Spinal cord (tissue), 10 donors: Measurements from ENCODE around the gene MCC. TPM values are rescaled to one million over a fixed set of nuclear protein-coding genes. Genes with fewer than 3 reads are reported as not detected.

Experiments used
- DNase-seq, 6 donors: peaks; one replicate each; pipeline versions ENCODE4 v3.0.0 to v3.0.0-alpha.2; 2013 to 2015; ENCODE audit warnings: low spot score in 6 of 6, low read depth in 4 of 6
- H3K27ac ChIP-seq: one replicate; pipeline ENCODE4 v1.5.1; 2013; ENCODE audit warnings: low read depth, low read length, control low read depth
- H3K27me3 ChIP-seq: one replicate; pipeline ENCODE4 v1.6.1; 2013; ENCODE audit warnings: low read length; ENCODE audit not compliant: control insufficient read depth, insufficient read depth
- H3K36me3 ChIP-seq: one replicate; pipeline ENCODE4 v1.6.1; 2013; ENCODE audit warnings: low read length; ENCODE audit not compliant: control insufficient read depth, insufficient read depth
- H3K4me1 ChIP-seq: one replicate; pipeline ENCODE4 v1.6.1; 2013; ENCODE audit warnings: low read length; ENCODE audit not compliant: control insufficient read depth, insufficient read depth
- H3K4me3 ChIP-seq: one replicate; pipeline ENCODE4 v1.5.1; 2013; ENCODE audit warnings: low read depth, low read length, control low read depth
- H3K9me3 ChIP-seq: one replicate; pipeline ENCODE4 v1.6.1; 2013; ENCODE audit warnings: low read length; ENCODE audit not compliant: control insufficient read depth, insufficient read depth
- WGBS: methylation state at CpG from one replicate; pipeline ENCODE4 v1.1.5; 2013; ENCODE audit warnings: missing lambda C conversion rate; ENCODE audit not compliant: insufficient coverage; 5-methylcytosine and 5-hydroxymethylcytosine counted together
- polyA plus RNA-seq, 2 donors: library from polyadenylated mRNA; unstranded; fragments of 120-200 nt; gene quantifications; one replicate each; pipeline ENCODE4 v1.2.1, GENCODE V29; 2013; ENCODE audit not compliant: insufficient read length in 2 of 2
- total RNA-seq, 2 donors: library from RNA; depleted of rRNA in 1 of 2; stranded (reverse); fragments of 120-200 nt in 1 of 2; fragments of >200 nt in 1 of 2; gene quantifications; one replicate each; pipeline versions ENCODE4 v1.2.3 to v1.2.4, GENCODE V29; 2013 to 2014
- donor health status: healthy.

Gene MCC
- total and polyA plus RNA-seq, 4 donors: 19.2 to 31.7 (median 26.6) TPM

DNA sequence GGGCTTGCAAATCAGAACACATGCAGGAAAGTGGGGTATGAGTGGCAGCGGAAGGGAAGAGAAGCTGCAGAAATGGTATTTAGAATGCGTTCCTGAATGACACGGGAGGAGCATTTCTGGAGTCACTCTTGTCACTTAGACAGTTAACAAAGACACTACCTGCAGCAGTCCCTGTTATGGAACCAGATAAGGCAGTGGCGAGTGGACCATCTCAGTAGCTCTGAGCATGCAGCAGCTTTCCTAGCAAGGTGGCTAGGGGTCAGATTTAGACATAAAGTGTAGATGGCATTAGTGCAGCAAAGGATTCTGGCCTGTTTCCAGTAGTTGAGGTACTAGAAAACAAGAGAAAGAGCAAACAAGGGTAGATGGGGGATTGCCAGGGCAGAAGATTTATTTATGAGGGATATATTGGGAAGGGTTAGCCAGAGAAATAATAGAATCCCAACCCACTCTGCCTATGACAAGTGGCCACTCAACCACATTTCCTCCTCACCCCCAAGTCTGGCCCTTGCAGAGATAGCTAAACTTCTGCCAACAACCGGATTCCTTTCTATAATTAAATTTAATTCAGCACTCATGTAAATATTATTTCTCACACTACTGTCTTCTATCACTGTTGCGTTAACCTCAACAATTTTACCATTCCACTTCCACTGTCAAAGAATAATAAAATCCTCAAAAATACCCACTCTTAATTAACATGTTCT is 310.0 kb downstream of the MCC start:
- no peaks in the 10 kb centered on the region for H3K36me3 ChIP-seq
- no peaks in the 10 kb centered on the region for H3K4me1 ChIP-seq
- no peaks in the 10 kb centered on the region for H3K27me3 ChIP-seq
- no peak for DNase-seq
- no peak overlapping the region for H3K27ac ChIP-seq
- H3K4me3 ChIP-seq: no peak overlapping the region
- 85% methylated on average over 6 of the region's 6 CpGs for WGBS
- H3K9me3 ChIP-seq: no peaks in the 10 kb centered on the region

DNA sequence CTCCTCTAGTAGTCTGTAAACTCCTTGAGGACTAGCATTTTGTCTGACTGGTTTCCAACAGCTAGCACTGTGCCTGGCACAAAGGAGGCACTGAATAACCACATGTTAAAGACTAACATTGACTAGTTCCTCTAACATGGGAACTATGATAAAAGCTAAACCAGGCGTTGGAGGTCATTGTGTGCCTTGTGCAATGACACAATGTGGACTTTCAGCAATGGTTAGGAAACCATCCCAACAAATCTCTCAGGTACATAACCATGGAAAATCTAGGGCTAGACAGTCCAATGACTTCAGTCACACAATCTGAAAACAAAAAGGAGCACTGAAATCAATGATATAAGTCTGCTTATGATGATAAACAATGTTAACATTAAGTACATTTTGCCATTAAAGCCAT is 311.0 kb downstream of the MCC start:
- no CpG with 5 or more reads among the region's 1 CpG for WGBS
- no peaks in the 10 kb centered on the region for H3K36me3 ChIP-seq
- no peak overlapping the region for H3K4me3 ChIP-seq
- no peak for DNase-seq
- no peaks in the 10 kb centered on the region for H3K4me1 ChIP-seq
- H3K27me3 ChIP-seq: no peaks in the 10 kb centered on the region
- no peaks in the 10 kb centered on the region for H3K9me3 ChIP-seq
- no peak overlapping the region for H3K27ac ChIP-seq

DNA sequence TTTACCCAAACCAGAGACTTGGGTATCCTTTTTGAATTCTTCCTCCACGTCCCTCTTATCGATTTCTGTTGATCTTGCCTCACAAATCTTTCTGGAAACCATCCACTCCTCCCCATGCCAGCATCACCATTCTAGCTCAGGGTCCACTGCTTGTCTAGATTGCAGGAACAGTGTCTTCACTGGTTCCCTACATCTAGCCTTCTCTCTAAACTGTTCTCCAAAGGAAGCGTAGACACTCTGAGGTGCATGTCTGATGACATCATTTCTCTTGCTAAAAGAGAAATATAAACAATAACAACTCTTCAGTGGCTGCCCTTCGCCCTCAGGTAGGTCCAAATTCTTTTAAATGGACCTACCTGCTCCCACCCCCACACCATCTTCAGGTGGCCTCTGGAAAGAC is 311.5 kb downstream of the MCC start:
- Histone ChIP-seq H3K9me3 (no peaks in the 10 kb centered on the region), H3K36me3 (no peaks in the 10 kb centered on the region), H3K27me3 (no peaks in the 10 kb centered on the region), H3K4me1 (no peaks in the 10 kb centered on the region), H3K27ac (no peak overlapping the region), H3K4me3 (no peak overlapping the region)
- DNase-seq: no peak
- WGBS: 94% methylated on average over 4 of the region's 4 CpGs

DNA sequence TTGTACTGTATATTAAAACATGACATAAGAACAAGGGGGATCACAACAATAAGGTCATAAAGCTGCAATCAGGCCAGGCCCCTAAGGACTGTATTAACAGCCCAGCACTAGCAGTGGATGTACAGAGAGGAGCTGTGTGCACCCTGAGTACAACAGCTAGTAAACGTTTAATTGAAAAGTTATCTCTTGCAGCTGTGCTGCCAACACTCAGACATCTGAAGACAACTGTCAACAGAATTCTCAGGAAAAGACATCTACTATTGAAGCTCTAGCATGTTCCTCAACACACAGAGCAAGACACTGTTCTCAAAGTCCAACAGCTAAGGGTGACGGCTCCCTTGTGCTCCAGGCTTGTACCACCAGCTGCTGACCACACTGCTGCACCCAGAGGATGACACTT is 312.1 kb downstream of the MCC start:
- no peaks in the 10 kb centered on the region for H3K36me3 ChIP-seq
- whole genome bisulfite sequencing: 66% methylated on average over 2 of the region's 2 CpGs
- DNase-seq: peak in 1 of 6 donors; percentile 74

DNA sequence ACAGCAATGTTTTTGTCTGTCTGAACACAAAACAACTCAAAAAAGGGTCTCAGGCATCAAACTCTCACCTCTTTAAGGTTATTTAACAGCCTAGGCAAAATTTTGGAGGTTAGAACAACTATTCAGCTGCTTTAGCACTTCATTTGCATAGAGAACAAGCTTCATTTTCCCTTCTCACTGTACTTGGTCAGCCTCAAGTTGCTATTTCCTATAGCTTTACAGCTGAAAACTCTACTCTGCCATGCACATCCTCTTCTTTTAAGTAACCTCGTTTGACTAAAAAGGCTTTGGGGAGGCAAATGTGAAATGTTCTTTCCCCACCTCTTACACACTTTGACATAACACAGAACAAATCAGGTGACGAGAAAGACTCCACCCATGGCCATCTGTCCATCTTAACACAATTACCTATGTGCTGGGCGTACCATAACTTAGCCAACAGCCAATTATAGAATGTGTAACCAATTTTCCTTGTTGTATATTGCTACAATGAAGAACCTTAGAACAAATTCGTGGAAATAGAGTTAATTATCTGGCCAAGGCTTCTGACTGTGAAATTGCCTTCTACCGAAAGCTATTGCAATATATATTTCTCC is 315.9 kb downstream of the MCC start:
- Histone ChIP-seq H3K9me3 (no peaks in the 10 kb centered on the region), H3K36me3 (no peaks in the 10 kb centered on the region), H3K27me3 (no peaks in the 10 kb centered on the region), H3K4me3 (no peak overlapping the region), H3K27ac (no peak overlapping the region), H3K4me1 (no peaks in the 10 kb centered on the region)
- DNase-seq: no peak
- WGBS: 67% methylated on average over 1 of the region's 5 CpGs

More for the DNA sequence above, 312.1 kb downstream of the MCC start:
- Histone ChIP-seq H3K4me1 (no peaks in the 10 kb centered on the region), H3K9me3 (no peaks in the 10 kb centered on the region), H3K4me3 (no peak overlapping the region), H3K27me3 (no peaks in the 10 kb centered on the region), H3K27ac (no peak overlapping the region)

DNA sequence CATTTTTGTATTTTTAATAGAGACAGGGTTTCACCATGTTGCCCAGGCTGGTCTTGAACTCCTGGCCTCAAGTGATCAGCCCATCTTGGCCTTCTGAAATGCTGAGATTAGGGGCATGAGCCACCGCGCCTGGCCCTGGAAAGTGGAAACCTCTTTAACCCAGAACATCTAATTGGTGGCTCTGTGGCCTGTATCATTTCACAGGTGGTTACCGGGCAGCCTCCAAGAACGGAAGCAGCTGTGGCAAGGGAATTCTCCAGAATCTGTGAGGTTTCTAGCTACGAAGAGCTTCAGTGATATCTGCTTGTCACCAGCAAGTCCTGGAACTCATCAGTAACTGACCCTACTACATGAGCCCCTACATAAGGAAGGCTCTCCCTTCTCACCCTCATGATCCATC is 316.7 kb downstream of the MCC start:
- 100% methylated on average over 5 of the region's 5 CpGs for WGBS
- no peak for DNase-seq
- Histone ChIP-seq H3K4me3 (no peak overlapping the region), H3K27me3 (no peaks in the 10 kb centered on the region), H3K4me1 (no peaks in the 10 kb centered on the region), H3K36me3 (no peaks in the 10 kb centered on the region), H3K9me3 (no peaks in the 10 kb centered on the region), H3K27ac (no peak overlapping the region)

DNA sequence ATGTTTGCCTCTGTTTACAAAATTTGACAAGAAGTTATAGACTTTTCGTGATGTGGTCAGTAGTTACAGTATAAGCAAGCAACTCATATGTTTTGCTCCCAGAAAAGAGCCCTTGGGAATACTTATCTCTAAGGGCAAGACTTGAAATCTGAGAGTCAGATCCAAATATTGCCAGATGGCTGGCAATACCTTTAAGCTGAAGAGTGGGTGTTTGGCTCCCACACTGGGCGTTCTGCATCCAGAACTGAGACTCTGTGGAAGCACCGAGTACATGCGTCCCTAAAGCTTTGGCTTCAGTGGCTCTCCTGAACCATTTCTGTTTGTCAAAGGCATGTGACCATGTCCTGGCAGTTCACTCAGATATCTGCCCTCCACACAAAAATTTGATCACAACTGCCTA is 317.5 kb downstream of the MCC start:
- no peak overlapping the region for H3K27ac ChIP-seq
- WGBS: 85% methylated on average over 4 of the region's 4 CpGs
- H3K9me3 ChIP-seq: no peaks in the 10 kb centered on the region
- no peak overlapping the region for H3K4me3 ChIP-seq
- no peaks in the 10 kb centered on the region for H3K4me1 ChIP-seq
- no peak for DNase-seq
- H3K36me3 ChIP-seq: no peaks in the 10 kb centered on the region
- H3K27me3 ChIP-seq: no peaks in the 10 kb centered on the region

DNA sequence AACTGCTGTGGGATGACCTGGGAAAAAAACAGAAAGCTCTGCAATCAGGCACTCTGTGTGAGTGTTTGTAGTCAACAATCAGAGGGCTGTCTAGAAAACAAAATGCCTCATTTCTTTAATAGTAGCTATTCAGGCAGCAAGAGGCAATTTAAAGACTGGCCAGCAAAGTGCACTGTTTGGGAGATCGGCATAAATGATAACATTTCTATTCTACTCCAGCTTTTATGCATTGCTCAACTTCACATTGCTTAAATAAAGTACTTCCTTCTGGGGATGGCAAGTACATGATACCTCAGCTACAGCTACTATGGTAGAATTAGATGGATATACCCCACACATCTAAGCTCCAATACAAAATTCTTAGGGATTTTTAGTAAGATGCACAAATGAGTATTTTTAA is 318.5 kb downstream of the MCC start:
- DNase-seq: peak in 1 of 6 donors; percentile 46
- Histone ChIP-seq H3K27ac (no peak overlapping the region), H3K4me1 (no peaks in the 10 kb centered on the region), H3K36me3 (no peaks in the 10 kb centered on the region), H3K4me3 (no peak overlapping the region), H3K27me3 (no peaks in the 10 kb centered on the region), H3K9me3 (no peaks in the 10 kb centered on the region)
- WGBS: no CpG with 5 or more reads among the region's 1 CpG

DNA sequence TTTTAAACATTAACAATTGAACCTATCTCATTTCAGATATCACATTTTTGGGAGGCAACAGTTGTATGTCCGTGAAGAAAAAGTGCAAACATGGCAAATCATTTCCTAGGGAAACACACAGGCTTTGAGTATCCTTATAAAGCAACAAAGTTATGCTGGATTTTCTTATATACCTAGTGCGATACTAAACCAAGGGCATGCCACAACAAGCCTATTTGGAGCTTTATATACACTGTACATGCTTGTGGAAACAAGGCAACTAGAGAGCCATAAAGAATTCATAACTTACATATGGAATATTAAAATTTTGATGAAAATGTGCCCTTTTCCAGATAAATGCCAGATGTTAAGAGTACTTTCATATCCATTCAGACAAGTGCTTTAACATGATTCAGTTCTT is 320.3 kb downstream of the MCC start:
- no peaks in the 10 kb centered on the region for H3K27me3 ChIP-seq
- no CpG with 5 or more reads among the region's 2 CpGs for WGBS
- no peaks in the 10 kb centered on the region for H3K4me1 ChIP-seq
- H3K9me3 ChIP-seq: no peaks in the 10 kb centered on the region
- H3K36me3 ChIP-seq: no peaks in the 10 kb centered on the region
- no peak overlapping the region for H3K4me3 ChIP-seq
- no peak overlapping the region for H3K27ac ChIP-seq
- no peak for DNase-seq

DNA sequence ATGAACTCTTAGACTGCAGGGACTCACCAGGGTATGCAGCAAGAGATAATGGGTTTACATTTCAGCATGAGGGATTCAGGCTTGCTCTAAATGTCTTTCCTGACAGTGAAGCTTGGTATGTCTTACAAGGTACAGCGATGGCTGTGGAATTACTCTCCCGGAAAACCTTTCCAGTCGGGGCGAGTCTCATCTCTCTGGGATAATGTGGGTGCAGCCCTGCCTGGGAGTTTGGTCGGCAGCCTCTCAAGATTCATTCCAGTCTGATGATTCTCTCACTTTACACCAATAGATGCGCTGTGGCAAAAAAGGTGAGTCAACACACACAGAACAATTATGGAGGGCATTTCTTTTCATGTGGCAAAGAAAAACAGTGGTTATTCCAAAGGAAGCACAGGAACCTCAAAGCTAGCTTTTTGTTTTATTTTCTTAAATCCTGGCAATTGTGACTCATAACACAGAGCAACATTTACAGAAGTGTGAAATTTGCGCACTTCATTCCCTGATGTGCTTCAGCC is 321.3 kb downstream of the MCC start:
- no peaks in the 10 kb centered on the region for H3K4me1 ChIP-seq
- H3K27ac ChIP-seq: no peak overlapping the region
- no peaks in the 10 kb centered on the region for H3K27me3 ChIP-seq
- H3K36me3 ChIP-seq: no peaks in the 10 kb centered on the region
- 70% methylated on average over 2 of the region's 7 CpGs for WGBS
- no peaks in the 10 kb centered on the region for H3K9me3 ChIP-seq
- H3K4me3 ChIP-seq: no peak overlapping the region
- peak in 1 of 6 donors; percentile 58 for DNase-seq
